NOMO-1 treated with DMSO at 0.1 percent for 48 hours (cell line): ENCODE results near the gene HAPLN2.
"Not testable (repeated sequence)": the region's sequence is repeated elsewhere in the genome, so short reads cannot be mapped to it uniquely, and the experiment has no call there.

Source experiments
- DNase-seq: peaks from one replicate; lab custom pipeline; 2025; ENCODE audit not compliant: unreplicated experiment; lab: John Stamatoyannopoulos, UW

The HAPLN2 gene

GRCh38 chr1:156591432-156592157 is 27.6 kb upstream of the HAPLN2 start, which contains the start of gene NAXE:
TSS of gene NAXE (plus strand) at chr1:156591776. CDS start at chr1:156591805, 29 bp downstream.
- DNase-seq = peak; percentile 37

- DNase-seq = no peak
Observed at GRCh38 chr1:156592158-156592909, 26.9 kb upstream of the HAPLN2 start.

GRCh38 chr1:156592910-156593660 is 26.1 kb upstream of the HAPLN2 start:
- DNase-seq = no peak

- DNase-seq = no peak
Observed at GRCh38 chr1:156593661-156593989, 25.6 kb upstream of the HAPLN2 start.

- no peak for DNase-seq
Observed at GRCh38 chr1:156594190-156594589, 25.0 kb upstream of the HAPLN2 start.

GRCh38 chr1:156595016-156595415 is 24.2 kb upstream of the HAPLN2 start:
- DNase-seq = no peak

- DNase-seq = no peak
Observed at GRCh38 chr1:156596426-156596825, 22.8 kb upstream of the HAPLN2 start.

- no peak for DNase-seq
Observed at GRCh38 chr1:156598125-156598524, 21.1 kb upstream of the HAPLN2 start.

GRCh38 chr1:156598731-156599432 is 20.3 kb upstream of the HAPLN2 start:
- no peak for DNase-seq

- DNase-seq = peak; percentile 76
Observed at GRCh38 chr1:156599811-156600210, 19.4 kb upstream of the HAPLN2 start.

- no peak for DNase-seq
Observed at GRCh38 chr1:156600733-156601121, 18.5 kb upstream of the HAPLN2 start.

GRCh38 chr1:156601122-156601830 is 17.9 kb upstream of the HAPLN2 start, which contains the start of gene GPATCH4:
TSS of gene GPATCH4 (minus strand) at chr1:156601479.
- DNase-seq = peak; percentile 69

- no peak for DNase-seq
Observed at GRCh38 chr1:156601892-156602291, 17.3 kb upstream of the HAPLN2 start.

GRCh38 chr1:156602557-156602993 is 16.6 kb upstream of the HAPLN2 start:
- DNase-seq = no peak

GRCh38 chr1:156607344-156607743 is 11.9 kb upstream of the HAPLN2 start:
- DNase-seq = not testable (repeated sequence)

GRCh38 chr1:156608036-156608674 is 11.1 kb upstream of the HAPLN2 start:
- DNase-seq = peak; percentile 89

GRCh38 chr1:156608981-156609380 is 10.2 kb upstream of the HAPLN2 start:
- DNase-seq = peak; percentile 26

- DNase-seq = not testable (repeated sequence)
Observed at GRCh38 chr1:156610072-156610471, 9.1 kb upstream of the HAPLN2 start.

- peak; percentile 32 for DNase-seq
Observed at GRCh38 chr1:156612666-156613065, 6.5 kb upstream of the HAPLN2 start.

- no peak for DNase-seq
Observed at GRCh38 chr1:156615946-156616345, 3.3 kb upstream of the HAPLN2 start.
